H1 (cell line): ENCODE measurements around the gene CRYGB. TPM values are rescaled to one million over a fixed set of nuclear protein-coding genes. Genes with fewer than 3 reads are reported as not detected.

Source experiments
- BRCA1 ChIP-seq: IDR thresholded peaks from 2 replicates; pipeline ENCODE4 v1.6.1; 2012; ENCODE audit warnings: low read depth, low read length, improper control_type of control experiment
- CHD7 ChIP-seq: fragments of 300-600 bp; sonication (generic); IDR thresholded peaks from 2 replicates; pipeline ENCODE4 v1.7.1; 2012; ENCODE audit warnings: low read length, moderate library complexity, mild to moderate bottlenecking, inconsistent platforms; ENCODE audit not compliant: insufficient replicate concordance
- EZH2 ChIP-seq: fragments of 200-600 bp; sonication (generic); IDR thresholded peaks from 2 replicates; pipeline ENCODE4 v1.7.1; 2012; ENCODE audit warnings: low read depth, mild to moderate bottlenecking, moderate library complexity, low read length, inconsistent platforms; ENCODE audit not compliant: severe bottlenecking
- FOSL1 ChIP-seq: IDR thresholded peaks from 2 replicates; pipeline ENCODE4 v1.6.1; 2011; ENCODE audit warnings: mild to moderate bottlenecking, low read depth, low read length, moderate library complexity; ENCODE audit not compliant: insufficient read depth
- SP4 ChIP-seq: IDR thresholded peaks from 2 replicates; pipeline ENCODE4 v1.6.1; 2012; ENCODE audit warnings: low read length, inconsistent platforms
- polyA plus RNA-seq, 7 experiments: library from polyadenylated mRNA; depleted of rRNA in 3 of 7; stranded (reverse) in 5 of 7; unstranded in 2 of 7; fragments of >200 nt in 5 of 7; fragments of 200-250 nt in 2 of 7; gene quantifications; 1 replicate in 5 of 7; 2 replicates in 1 of 7; 4 replicates in 1 of 7; pipeline versions ENCODE4 v1.2.1 to v1.2.3, GENCODE V29; 2011 to 2013; ENCODE audit warnings: missing spikeins in 2 of 7, mixed read lengths in 2 of 7
- total RNA-seq: library from RNA; stranded (reverse); fragmentation: NEBNext Ultra II Directional; extraction: Animal tissue kit (Norgen Biotek cat#: 25700); gene quantifications from 2 replicates; pipeline ENCODE4 v1.2.1, GENCODE V29; 2021

Gene CRYGB
- total and polyA plus RNA-seq, 2 of the 8 experiments (the other 6 are each of a cell fraction or from before 2014, with no cell fraction given): 0.38 TPM; not detected in 1

GRCh38 chr2:208142925-208143799 is 2.8 kb downstream of the CRYGB start (continued):
- no peak for TF ChIP-seq CHD7
- TF ChIP-seq BRCA1: no peak
- TF ChIP-seq FOSL1: no peak
- no peak for TF ChIP-seq EZH2
- TF ChIP-seq SP4: no peak
